Thyroid gland (tissue), 4 donors: Measurements from ENCODE around the gene KRT5.

Source experiments
- CTCF ChIP-seq, 6 experiments: fragments of 200-600 bp in 3 of 6; fragments of 450-650 bp in 3 of 6; sonication (generic) in 3 of 6; IDR thresholded peaks; one replicate each; pipeline ENCODE4 v1.5.1; 2016 to 2019; ENCODE audit warnings: antibody characterized with exemption in 6 of 6, mild to moderate bottlenecking in 2 of 6, inconsistent platforms in 1 of 6, moderate library complexity in 1 of 6
- POLR2A ChIP-seq, 2 donors: fragments of 450-650 bp; IDR thresholded peaks; one replicate each; pipeline ENCODE4 v1.6.1; 2017; ENCODE audit warnings: antibody characterized with exemption in 2 of 2, mild to moderate bottlenecking in 2 of 2, moderate library complexity in 1 of 2

GRCh38 chr12:52519826-52520662 lies at the start of gene KRT5:
- TF ChIP-seq CTCF (IDR thresholded peaks at IDR 0.05) = no peak
- no peak for TF ChIP-seq POLR2A (IDR thresholded peaks at IDR 0.05)
